GM18870 (cell line): Measurements from ENCODE around the gene KLHL26.

ENCODE experiments used
- ATAC-seq: cut with Tn5 transposase; IDR thresholded peaks from one replicate; pipeline ENCODE4 v1.9.1; 2021; ENCODE audit warnings: moderate library complexity; ENCODE audit not compliant: unreplicated experiment

KLHL26 gene

GRCh38 chr19:18712981-18713380 is 76.2 kb downstream of the KLHL26 start:
- ATAC-seq = no peak

- no peak for ATAC-seq
Observed at GRCh38 chr19:18713550-18714117, 76.8 kb downstream of the KLHL26 start.

GRCh38 chr19:18715416-18715815 is 78.6 kb downstream of the KLHL26 start:
- ATAC-seq = no peak

GRCh38 chr19:18716857-18717256 is 80.0 kb downstream of the KLHL26 start:
- no peak for ATAC-seq

- ATAC-seq = no peak
Observed at GRCh38 chr19:18717601-18718000, 80.8 kb downstream of the KLHL26 start.

- no peak for ATAC-seq
Observed at GRCh38 chr19:18718015-18718526, 81.2 kb downstream of the KLHL26 start.

GRCh38 chr19:18718846-18719458 is 82.1 kb downstream of the KLHL26 start:
- no peak for ATAC-seq

GRCh38 chr19:18719541-18719940 is 82.7 kb downstream of the KLHL26 start:
- ATAC-seq = no peak
